Measurements from ENCODE around the gene EIF1B.

The EIF1B gene

GRCh38 chr3:40323946-40324345, 14.4 kb downstream of the EIF1B start:
- Histone ChIP-seq H3K27ac (ENCODE audit: low read depth, low read length) (no peak overlapping the region), H2BK5ac (ENCODE audit: low read depth, low read length, poor library complexity) (no peak overlapping the region), H3K4me1 (ENCODE audit: control insufficient read depth in 1 of 2, insufficient read depth in 2 of 2, low read length in 2 of 2) (peaks cover 0 to 5% of the 10 kb centered on the region in 2 experiments), H4K12ac (ENCODE audit: low read depth, low read length) (no peak overlapping the region), H2BK12ac (ENCODE audit: low read length) (no peak overlapping the region), H3K79me1 (ENCODE audit: low read length) (no peaks in the 10 kb centered on the region), H4K91ac (ENCODE audit: low read depth, low read length) (no peak overlapping the region), H4K8ac (ENCODE audit: low read depth, low read length) (no peak overlapping the region), H3K23ac (ENCODE audit: low read length) (no peak overlapping the region), H2AFZ (ENCODE audit: insufficient read depth, low read length, poor library complexity) (no peak overlapping the region), H2AK5ac (ENCODE audit: low read length) (no peak overlapping the region), H3K14ac (ENCODE audit: low read length) (no peak overlapping the region), H3K4me3 (ENCODE audit: low read depth, low read length) (no peak overlapping the region), H3K27me3 (ENCODE audit: insufficient read depth, low read length) (no peaks in the 10 kb centered on the region), H3K79me2 (ENCODE audit: control insufficient read depth, insufficient read depth, low read length, poor library complexity) (no peaks in the 10 kb centered on the region), H3K4ac (ENCODE audit: low read depth, low read length) (no peak overlapping the region), H2BK120ac (ENCODE audit: insufficient read depth, low read length, poor library complexity) (no peak overlapping the region), H3K18ac (ENCODE audit: low read length) (no peak overlapping the region), H3K9ac (ENCODE audit: low read length) (no peak overlapping the region), H3K4me2 (ENCODE audit: low read length) (no peak overlapping the region), H3K36me3 (ENCODE audit: control insufficient read depth in 1 of 2, insufficient read depth in 2 of 2, low read length in 2 of 2) (no peaks in the 10 kb centered on the region), H3K9me3 (ENCODE audit: insufficient read depth, low read depth, low read length) (no peaks in the 10 kb centered on the region)
- no CpG with 5 or more reads among the region's 5 CpGs for WGBS (ENCODE audit: extremely low coverage, insufficient coverage, insufficient read length)
- no peak for DNase-seq

GRCh38 chr3:40324621-40325020, 15.1 kb downstream of the EIF1B start:
- no peak for DNase-seq
- Histone ChIP-seq H3K27ac (ENCODE audit: low read depth, low read length) (no peak overlapping the region), H3K14ac (ENCODE audit: low read length) (no peak overlapping the region), H4K8ac (ENCODE audit: low read depth, low read length) (no peak overlapping the region), H3K36me3 (ENCODE audit: control insufficient read depth in 1 of 2, insufficient read depth in 2 of 2, low read length in 2 of 2) (no peaks in the 10 kb centered on the region), H3K4me1 (ENCODE audit: control insufficient read depth in 1 of 2, insufficient read depth in 2 of 2, low read length in 2 of 2) (peaks cover 0 to 5% of the 10 kb centered on the region in 2 experiments), H3K79me1 (ENCODE audit: low read length) (no peaks in the 10 kb centered on the region), H3K4ac (ENCODE audit: low read depth, low read length) (no peak overlapping the region), H3K79me2 (ENCODE audit: control insufficient read depth, insufficient read depth, low read length, poor library complexity) (no peaks in the 10 kb centered on the region), H3K27me3 (ENCODE audit: insufficient read depth, low read length) (no peaks in the 10 kb centered on the region), H3K4me2 (ENCODE audit: low read length) (no peak overlapping the region), H3K4me3 (ENCODE audit: low read depth, low read length) (no peak overlapping the region), H2BK5ac (ENCODE audit: low read depth, low read length, poor library complexity) (no peak overlapping the region), H3K23ac (ENCODE audit: low read length) (no peak overlapping the region), H3K18ac (ENCODE audit: low read length) (no peak overlapping the region), H2AFZ (ENCODE audit: insufficient read depth, low read length, poor library complexity) (no peak overlapping the region), H4K91ac (ENCODE audit: low read depth, low read length) (no peak overlapping the region), H4K12ac (ENCODE audit: low read depth, low read length) (no peak overlapping the region), H3K9ac (ENCODE audit: low read length) (no peak overlapping the region), H2BK12ac (ENCODE audit: low read length) (no peak overlapping the region), H2AK5ac (ENCODE audit: low read length) (no peak overlapping the region), H2BK120ac (ENCODE audit: insufficient read depth, low read length, poor library complexity) (no peak overlapping the region), H3K9me3 (ENCODE audit: insufficient read depth, low read depth, low read length) (no peaks in the 10 kb centered on the region)
- WGBS (ENCODE audit: extremely low coverage, insufficient coverage, insufficient read length): no CpG with 5 or more reads among the region's 4 CpGs

- Histone ChIP-seq H3K4me1 (ENCODE audit: control insufficient read depth in 1 of 2, insufficient read depth in 2 of 2, low read length in 2 of 2) (peaks cover 0 to 5% of the 10 kb centered on the region in 2 experiments), H2BK5ac (ENCODE audit: low read depth, low read length, poor library complexity) (no peak overlapping the region), H2AK5ac (ENCODE audit: low read length) (no peak overlapping the region), H3K4me2 (ENCODE audit: low read length) (no peak overlapping the region), H3K79me2 (ENCODE audit: control insufficient read depth, insufficient read depth, low read length, poor library complexity) (no peaks in the 10 kb centered on the region), H2BK12ac (ENCODE audit: low read length) (no peak overlapping the region), H3K14ac (ENCODE audit: low read length) (no peak overlapping the region), H3K9me3 (ENCODE audit: insufficient read depth, low read depth, low read length) (no peaks in the 10 kb centered on the region), H2AFZ (ENCODE audit: insufficient read depth, low read length, poor library complexity) (no peak overlapping the region), H4K12ac (ENCODE audit: low read depth, low read length) (no peak overlapping the region), H4K8ac (ENCODE audit: low read depth, low read length) (no peak overlapping the region), H3K36me3 (ENCODE audit: control insufficient read depth in 1 of 2, insufficient read depth in 2 of 2, low read length in 2 of 2) (no peaks in the 10 kb centered on the region), H3K23ac (ENCODE audit: low read length) (no peak overlapping the region), H3K18ac (ENCODE audit: low read length) (no peak overlapping the region), H3K27ac (ENCODE audit: low read depth, low read length) (no peak overlapping the region), H3K79me1 (ENCODE audit: low read length) (no peaks in the 10 kb centered on the region), H3K4ac (ENCODE audit: low read depth, low read length) (no peak overlapping the region), H2BK120ac (ENCODE audit: insufficient read depth, low read length, poor library complexity) (no peak overlapping the region), H3K4me3 (ENCODE audit: low read depth, low read length) (no peak overlapping the region), H3K27me3 (ENCODE audit: insufficient read depth, low read length) (no peaks in the 10 kb centered on the region), H4K91ac (ENCODE audit: low read depth, low read length) (no peak overlapping the region), H3K9ac (ENCODE audit: low read length) (no peak overlapping the region)
- no peak for DNase-seq
Measured at GRCh38 chr3:40325465-40325864, 16.0 kb downstream of the EIF1B start.

- Histone ChIP-seq H4K12ac (ENCODE audit: low read depth, low read length) (no peak overlapping the region), H3K18ac (ENCODE audit: low read length) (no peak overlapping the region), H2AFZ (ENCODE audit: insufficient read depth, low read length, poor library complexity) (peak overlapping the region; percentile 17), H3K4ac (ENCODE audit: low read depth, low read length) (no peak overlapping the region), H2AK5ac (ENCODE audit: low read length) (no peak overlapping the region), H3K4me3 (ENCODE audit: low read depth, low read length) (no peak overlapping the region), H3K9me3 (ENCODE audit: insufficient read depth, low read depth, low read length) (no peaks in the 10 kb centered on the region), H3K27me3 (ENCODE audit: insufficient read depth, low read length) (no peaks in the 10 kb centered on the region), H3K27ac (ENCODE audit: low read depth, low read length) (no peak overlapping the region), H2BK120ac (ENCODE audit: insufficient read depth, low read length, poor library complexity) (no peak overlapping the region), H4K91ac (ENCODE audit: low read depth, low read length) (no peak overlapping the region), H3K9ac (ENCODE audit: low read length) (no peak overlapping the region), H3K4me2 (ENCODE audit: low read length) (no peak overlapping the region), H3K36me3 (ENCODE audit: control insufficient read depth in 1 of 2, insufficient read depth in 2 of 2, low read length in 2 of 2) (no peaks in the 10 kb centered on the region), H2BK12ac (ENCODE audit: low read length) (no peak overlapping the region), H3K23ac (ENCODE audit: low read length) (no peak overlapping the region), H2BK5ac (ENCODE audit: low read depth, low read length, poor library complexity) (no peak overlapping the region), H3K14ac (ENCODE audit: low read length) (no peak overlapping the region), H3K79me2 (ENCODE audit: control insufficient read depth, insufficient read depth, low read length, poor library complexity) (no peaks in the 10 kb centered on the region), H4K8ac (ENCODE audit: low read depth, low read length) (no peak overlapping the region), H3K79me1 (ENCODE audit: low read length) (no peaks in the 10 kb centered on the region), H3K4me1 (ENCODE audit: control insufficient read depth in 1 of 2, insufficient read depth in 2 of 2, low read length in 2 of 2) (peaks cover 0 to 5% of the 10 kb centered on the region in 2 experiments)
- WGBS (ENCODE audit: extremely low coverage, insufficient coverage, insufficient read length): no CpG with 5 or more reads among the region's 5 CpGs
- DNase-seq: no peak
Measured at GRCh38 chr3:40328374-40328773, 18.9 kb downstream of the EIF1B start.
